Panc1 (cell line): Measurements from ENCODE around the gene BBIP1.

Experiments used
- POLR2AphosphoS5 ChIP-seq: IDR thresholded peaks from 2 replicates; pipeline ENCODE4 v1.6.1; 2012; ENCODE audit warnings: mild to moderate bottlenecking, low read depth, low read length, moderate library complexity
- TCF7L2 ChIP-seq: IDR thresholded peaks from 2 replicates; pipeline ENCODE4 v1.6.1; 2011; ENCODE audit warnings: mild to moderate bottlenecking, low read depth, low read length, inconsistent platforms
- TF ChIP-seq, protein P1 (sequence below), 2 experiments: IDR thresholded peaks; 2 replicates each; pipeline ENCODE4 v1.6.1; 2011 to 2012; ENCODE audit warnings: low read depth in 2 of 2, control low read depth in 1 of 2, low read length in 1 of 2, mild to moderate bottlenecking in 1 of 2, moderate library complexity in 1 of 2; ENCODE audit not compliant: insufficient read depth in 1 of 2
- TF ChIP-seq, protein P2 (sequence below): fragments of 450-650 bp; IDR thresholded peaks from 2 replicates; pipeline ENCODE4 v1.5.1; 2017; ENCODE audit warnings: mild to moderate bottlenecking

DNA sequence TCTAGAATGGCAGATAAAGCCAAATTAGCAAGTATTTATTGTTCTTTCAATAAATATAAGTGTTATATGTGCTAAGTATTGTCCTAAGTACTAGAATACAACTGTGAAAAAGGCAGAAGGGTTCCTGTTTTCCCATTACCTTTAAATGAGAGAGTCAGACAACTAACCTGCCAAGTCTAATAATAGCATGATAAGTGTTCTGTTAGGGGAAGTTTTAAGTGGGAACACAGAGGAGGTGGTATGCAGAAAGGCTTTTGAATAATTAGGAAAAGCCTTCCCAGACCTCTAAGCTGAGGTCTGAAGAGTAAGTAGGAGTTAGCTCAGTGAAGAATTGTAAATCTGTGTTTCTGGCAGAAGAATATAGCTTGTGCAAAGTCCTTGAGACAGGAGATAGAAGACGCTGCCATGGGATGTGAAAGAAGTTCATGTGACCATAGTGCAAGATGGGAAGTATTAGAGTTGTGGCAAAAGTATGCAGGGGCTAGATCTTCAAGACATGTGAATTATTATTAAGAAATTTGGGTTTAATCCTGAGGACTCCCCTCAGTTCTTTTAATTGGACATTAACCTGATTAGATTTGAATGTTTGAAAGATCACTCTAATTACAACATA, 12.9 kb upstream of the BBIP1 start:
- TF ChIP-seq, protein P1, sequence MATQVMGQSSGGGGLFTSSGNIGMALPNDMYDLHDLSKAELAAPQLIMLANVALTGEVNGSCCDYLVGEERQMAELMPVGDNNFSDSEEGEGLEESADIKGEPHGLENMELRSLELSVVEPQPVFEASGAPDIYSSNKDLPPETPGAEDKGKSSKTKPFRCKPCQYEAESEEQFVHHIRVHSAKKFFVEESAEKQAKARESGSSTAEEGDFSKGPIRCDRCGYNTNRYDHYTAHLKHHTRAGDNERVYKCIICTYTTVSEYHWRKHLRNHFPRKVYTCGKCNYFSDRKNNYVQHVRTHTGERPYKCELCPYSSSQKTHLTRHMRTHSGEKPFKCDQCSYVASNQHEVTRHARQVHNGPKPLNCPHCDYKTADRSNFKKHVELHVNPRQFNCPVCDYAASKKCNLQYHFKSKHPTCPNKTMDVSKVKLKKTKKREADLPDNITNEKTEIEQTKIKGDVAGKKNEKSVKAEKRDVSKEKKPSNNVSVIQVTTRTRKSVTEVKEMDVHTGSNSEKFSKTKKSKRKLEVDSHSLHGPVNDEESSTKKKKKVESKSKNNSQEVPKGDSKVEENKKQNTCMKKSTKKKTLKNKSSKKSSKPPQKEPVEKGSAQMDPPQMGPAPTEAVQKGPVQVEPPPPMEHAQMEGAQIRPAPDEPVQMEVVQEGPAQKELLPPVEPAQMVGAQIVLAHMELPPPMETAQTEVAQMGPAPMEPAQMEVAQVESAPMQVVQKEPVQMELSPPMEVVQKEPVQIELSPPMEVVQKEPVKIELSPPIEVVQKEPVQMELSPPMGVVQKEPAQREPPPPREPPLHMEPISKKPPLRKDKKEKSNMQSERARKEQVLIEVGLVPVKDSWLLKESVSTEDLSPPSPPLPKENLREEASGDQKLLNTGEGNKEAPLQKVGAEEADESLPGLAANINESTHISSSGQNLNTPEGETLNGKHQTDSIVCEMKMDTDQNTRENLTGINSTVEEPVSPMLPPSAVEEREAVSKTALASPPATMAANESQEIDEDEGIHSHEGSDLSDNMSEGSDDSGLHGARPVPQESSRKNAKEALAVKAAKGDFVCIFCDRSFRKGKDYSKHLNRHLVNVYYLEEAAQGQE (IDR thresholded peaks at IDR 0.05; ENCODE audit: insufficient read depth in 1 of 2, low read depth in 2 of 2, low read length in 1 of 2) = no peak
- TF ChIP-seq, protein P2, sequence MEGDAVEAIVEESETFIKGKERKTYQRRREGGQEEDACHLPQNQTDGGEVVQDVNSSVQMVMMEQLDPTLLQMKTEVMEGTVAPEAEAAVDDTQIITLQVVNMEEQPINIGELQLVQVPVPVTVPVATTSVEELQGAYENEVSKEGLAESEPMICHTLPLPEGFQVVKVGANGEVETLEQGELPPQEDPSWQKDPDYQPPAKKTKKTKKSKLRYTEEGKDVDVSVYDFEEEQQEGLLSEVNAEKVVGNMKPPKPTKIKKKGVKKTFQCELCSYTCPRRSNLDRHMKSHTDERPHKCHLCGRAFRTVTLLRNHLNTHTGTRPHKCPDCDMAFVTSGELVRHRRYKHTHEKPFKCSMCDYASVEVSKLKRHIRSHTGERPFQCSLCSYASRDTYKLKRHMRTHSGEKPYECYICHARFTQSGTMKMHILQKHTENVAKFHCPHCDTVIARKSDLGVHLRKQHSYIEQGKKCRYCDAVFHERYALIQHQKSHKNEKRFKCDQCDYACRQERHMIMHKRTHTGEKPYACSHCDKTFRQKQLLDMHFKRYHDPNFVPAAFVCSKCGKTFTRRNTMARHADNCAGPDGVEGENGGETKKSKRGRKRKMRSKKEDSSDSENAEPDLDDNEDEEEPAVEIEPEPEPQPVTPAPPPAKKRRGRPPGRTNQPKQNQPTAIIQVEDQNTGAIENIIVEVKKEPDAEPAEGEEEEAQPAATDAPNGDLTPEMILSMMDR = no peak
- TF ChIP-seq POLR2AphosphoS5 (no peak), TCF7L2 (no peak)
